Measurements from ENCODE around the gene LYRM4. TPM values are rescaled to one million over a fixed set of nuclear protein-coding genes. Genes with fewer than 3 reads are reported as not detected.
A peak's percentile ranks its signal among the peaks of the same experiment; 100 is the strongest.

The LYRM4 gene
- total and polyA plus RNA-seq, 9 of the 15 experiments (the other 6 are each of a cell fraction or from before 2014, with no cell fraction given): 24.2 to 69.4 (median 41.8) TPM

- TF ChIP-seq ZBTB11 (CRISPR knock-in tag; IDR thresholded peaks at IDR 0.05) (peak in 1 of 3 experiments; percentile 65; a peak in 1 of 6 replicates), ZBTB9 (CRISPR knock-in tag; IDR thresholded peaks at IDR 0.05) (0 out of 2 replicates have a peak, but pooled peaks have one; percentile 46), GABPA (tag; conservative IDR thresholded peaks at IDR 0.05; ENCODE audit: low read depth) (peak; percentile 53; the same call in 1 of the 2 replicates), HINFP (tag; conservative IDR thresholded peaks at IDR 0.05; ENCODE audit: low read depth) (0 out of 2 replicates have a peak, but pooled peaks have one; percentile 52), FOXO4 (CRISPR knock-in tag; IDR thresholded peaks at IDR 0.05) (no peak), CREB3 (tag; conservative IDR thresholded peaks at IDR 0.05; ENCODE audit: low read depth) (peak; percentile 76), SPI1 (IDR thresholded peaks at IDR 0.05; ENCODE audit: borderline replicate concordance, low read depth, low read length) (peak; percentile 94), CREB1 (IDR thresholded peaks at IDR 0.05) (no peak), CREB1 (CRISPR knock-in tag; IDR thresholded peaks at IDR 0.05) (no peak), HDAC1 (IDR thresholded peaks at IDR 0.05) (no peak), NR2F6 (CRISPR knock-in tag; IDR thresholded peaks at IDR 0.05) (no peak), MTA3 (IDR thresholded peaks at IDR 0.05; ENCODE audit: borderline replicate concordance) (peak; percentile 49; the same call in 1 of the 2 replicates), SMAD4 (CRISPR knock-in tag; conservative IDR thresholded peaks at IDR 0.05) (peak; percentile 70; the same call in 1 of the 2 replicates), GATAD2B (IDR thresholded peaks at IDR 0.05; ENCODE audit: borderline replicate concordance) (0 out of 2 replicates have a peak, but pooled peaks have one; percentile 5)
Observed at GRCh38 chr6:5294392-5295211, 33.9 kb upstream of the LYRM4 start (continued).

Measured in K562 (cell line).